A204.1 (cell line): ENCODE measurements around the gene PARD3B.

Experiments used
- FAIRE-seq: peaks from 2 replicates; lab custom pipeline; 2012; peaks lifted over from hg19 to GRCh38; lab: Jason Lieb, UNC

PARD3B gene

GRCh38 chr2:205411558-205411957, 866.3 kb downstream of the PARD3B start:
- FAIRE-seq: no peak

DNA sequence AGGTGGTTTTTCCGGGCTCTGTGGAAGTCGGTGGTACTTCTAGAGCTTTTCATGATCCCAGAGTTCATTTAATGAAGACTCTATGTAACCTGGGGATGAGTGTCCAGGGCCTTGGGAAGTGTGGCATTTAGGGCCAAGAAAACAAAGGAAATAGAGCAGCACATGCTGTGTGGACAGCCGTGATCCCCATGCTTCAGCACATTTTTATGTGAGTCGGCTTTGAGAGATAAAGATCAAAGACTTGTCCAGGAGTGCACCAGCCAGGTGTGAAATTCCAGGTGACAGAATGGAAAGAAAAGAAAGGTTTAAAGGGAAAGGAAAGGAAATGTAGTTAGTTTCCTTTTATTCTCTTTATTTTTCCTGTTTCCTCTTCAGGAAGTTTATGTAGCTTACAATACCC, 879.1 kb downstream of the PARD3B start:
- FAIRE-seq: no peak

DNA sequence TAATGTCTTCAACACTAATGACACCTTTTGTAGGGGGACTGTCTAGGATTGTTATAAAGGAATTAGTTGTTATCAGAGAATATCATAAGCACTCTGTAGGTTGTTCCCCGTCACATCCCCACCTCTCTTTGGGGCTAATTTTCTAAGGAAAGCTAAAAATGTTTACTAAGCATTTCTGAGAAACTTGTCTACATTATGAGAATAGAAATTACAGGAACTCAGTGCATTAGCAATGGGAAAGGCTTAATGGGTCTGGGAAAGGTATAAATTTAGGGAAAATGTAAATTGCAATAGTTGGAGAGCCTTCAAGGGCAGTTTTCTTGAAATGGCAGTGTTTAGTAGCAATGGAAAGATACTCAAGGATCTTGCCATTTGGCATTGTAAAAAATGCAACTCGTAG, 879.8 kb downstream of the PARD3B start:
- FAIRE-seq: no peak

DNA sequence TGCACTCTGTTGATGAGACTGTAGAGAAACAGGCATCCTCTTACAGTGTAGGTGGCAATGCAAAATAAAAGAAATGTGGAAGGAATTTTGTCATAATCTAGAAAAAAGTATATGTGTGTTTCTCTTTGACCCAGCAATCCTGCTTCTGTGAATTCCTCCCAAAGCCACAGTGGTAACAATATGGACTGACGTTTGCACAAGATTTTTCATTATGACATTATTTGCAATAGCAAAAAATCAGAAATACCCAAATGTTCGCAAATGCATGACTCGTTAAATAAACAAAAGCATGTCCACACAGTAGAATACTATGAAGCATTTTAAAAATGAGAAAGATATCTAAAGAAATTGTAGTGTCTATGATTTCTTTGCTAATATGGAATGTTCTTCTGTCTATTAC, 881.8 kb downstream of the PARD3B start:
- FAIRE-seq: no peak

- FAIRE-seq: no peak
Observed at GRCh38 chr2:205428811-205429210, 883.5 kb downstream of the PARD3B start.

DNA sequence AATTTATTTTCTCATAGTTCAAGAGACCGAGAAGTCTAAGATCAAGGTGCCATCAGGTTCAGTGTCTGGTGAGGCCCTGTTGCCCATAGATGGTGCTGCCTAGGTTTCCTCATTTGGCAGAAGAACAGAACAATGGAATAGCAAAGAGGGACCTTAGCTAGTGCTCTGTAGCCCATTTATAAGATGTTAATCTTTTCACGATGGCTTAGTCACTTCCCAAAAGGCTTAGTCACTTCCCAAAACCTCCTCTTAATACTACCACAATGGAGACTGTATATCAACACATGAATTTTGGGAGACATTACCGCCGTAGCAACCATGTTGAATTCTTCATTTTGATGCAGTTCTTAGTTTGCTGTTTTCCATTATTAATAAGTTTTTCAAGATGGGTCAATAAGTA, 890.7 kb downstream of the PARD3B start:
- FAIRE-seq: no peak

DNA sequence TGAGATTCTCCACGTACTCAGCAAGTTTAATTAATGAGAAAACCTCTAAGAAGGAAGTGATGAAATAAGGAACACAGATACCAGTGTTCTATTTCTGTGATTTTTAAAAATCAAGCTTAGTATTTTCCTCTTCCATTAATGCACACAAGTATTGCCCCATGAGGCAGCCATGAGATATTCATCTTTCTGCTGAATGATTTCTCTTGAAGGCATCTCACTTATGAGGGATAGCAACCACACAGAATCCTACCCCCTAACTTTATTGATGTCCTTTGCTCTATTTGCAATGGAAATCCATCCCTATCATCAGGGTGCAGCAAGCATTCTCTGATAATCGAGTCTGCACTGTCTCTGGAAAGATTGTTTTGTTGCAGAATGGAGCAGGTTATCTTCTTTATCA, 893.0 kb downstream of the PARD3B start:
- FAIRE-seq: no peak

- no peak for FAIRE-seq
Observed at GRCh38 chr2:205439621-205440020, 894.3 kb downstream of the PARD3B start.

GRCh38 chr2:205441524-205441923, 896.2 kb downstream of the PARD3B start:
- FAIRE-seq: no peak

- FAIRE-seq: no peak
Observed at GRCh38 chr2:205448189-205448588, 902.9 kb downstream of the PARD3B start.

GRCh38 chr2:205451901-205452512, 906.7 kb downstream of the PARD3B start:
- FAIRE-seq: no peak

- FAIRE-seq: no peak
Observed at GRCh38 chr2:205453202-205453601, 907.9 kb downstream of the PARD3B start.

GRCh38 chr2:205456682-205457081, 911.4 kb downstream of the PARD3B start:
- peak; percentile 99 for FAIRE-seq

DNA sequence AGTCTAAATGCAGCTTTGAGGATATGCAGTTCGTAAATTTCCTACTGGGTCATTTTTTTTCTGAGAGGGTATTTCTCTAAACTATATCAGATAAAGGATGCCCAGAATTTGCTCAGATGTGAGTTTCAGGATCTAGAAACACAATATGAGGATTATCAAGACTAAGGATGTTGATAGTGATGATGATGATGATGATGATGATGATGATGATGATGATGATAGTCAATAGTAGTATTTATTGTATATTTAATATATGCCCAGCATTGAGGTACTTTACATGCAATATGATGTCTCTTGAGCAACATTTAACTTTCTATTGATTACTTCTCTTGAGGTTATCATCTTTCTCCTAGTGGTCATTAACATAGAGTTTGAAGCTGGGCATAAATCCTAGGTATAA, 914.9 kb downstream of the PARD3B start:
- no peak for FAIRE-seq

- FAIRE-seq: no peak
Observed at GRCh38 chr2:205461169-205461568, 915.9 kb downstream of the PARD3B start.

DNA sequence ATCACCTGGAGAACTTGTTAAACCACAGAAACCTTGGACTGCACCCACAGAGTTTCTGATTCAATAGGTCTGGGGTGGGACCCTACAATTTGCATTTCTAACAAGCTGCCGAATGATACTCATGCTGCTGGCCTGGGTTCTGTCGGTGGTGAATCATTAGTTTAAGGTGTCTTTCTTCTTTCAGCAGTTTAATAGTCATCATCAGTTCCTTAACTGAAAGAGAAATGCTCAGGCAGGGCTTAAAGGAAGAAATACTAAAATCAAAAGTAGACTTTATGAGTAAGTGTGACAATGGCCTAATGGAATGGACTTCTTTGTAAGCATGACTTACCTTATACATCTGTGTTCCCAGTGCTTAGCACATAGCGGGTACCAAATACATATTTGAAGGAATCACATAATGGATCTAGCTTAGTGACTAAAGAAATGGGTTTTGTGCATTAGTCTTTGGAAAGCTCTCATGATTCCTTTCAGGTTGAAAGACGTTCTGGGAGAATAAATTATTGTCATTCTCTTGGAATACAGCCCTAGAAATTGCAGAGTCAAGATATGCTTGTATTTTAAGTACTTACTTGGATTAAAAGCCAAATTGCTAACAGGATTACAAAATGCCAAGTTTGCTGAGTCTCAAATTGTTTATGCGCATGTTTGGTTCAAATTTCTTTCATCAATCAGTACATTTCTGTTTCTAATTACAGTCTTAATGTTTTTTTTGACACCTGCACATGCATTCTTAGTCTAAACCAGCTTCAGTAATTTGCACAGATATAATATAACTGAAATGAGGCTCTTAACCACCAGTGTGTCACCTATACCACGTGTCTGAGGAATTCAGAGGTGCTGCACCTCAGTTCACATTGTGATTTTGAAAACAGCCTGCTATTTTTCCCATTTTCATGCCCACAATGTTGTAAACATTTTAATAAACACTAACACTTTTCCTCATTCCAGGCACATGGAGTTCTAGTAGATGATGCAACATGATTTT, 916.7 kb downstream of the PARD3B start:
- no peak for FAIRE-seq

DNA sequence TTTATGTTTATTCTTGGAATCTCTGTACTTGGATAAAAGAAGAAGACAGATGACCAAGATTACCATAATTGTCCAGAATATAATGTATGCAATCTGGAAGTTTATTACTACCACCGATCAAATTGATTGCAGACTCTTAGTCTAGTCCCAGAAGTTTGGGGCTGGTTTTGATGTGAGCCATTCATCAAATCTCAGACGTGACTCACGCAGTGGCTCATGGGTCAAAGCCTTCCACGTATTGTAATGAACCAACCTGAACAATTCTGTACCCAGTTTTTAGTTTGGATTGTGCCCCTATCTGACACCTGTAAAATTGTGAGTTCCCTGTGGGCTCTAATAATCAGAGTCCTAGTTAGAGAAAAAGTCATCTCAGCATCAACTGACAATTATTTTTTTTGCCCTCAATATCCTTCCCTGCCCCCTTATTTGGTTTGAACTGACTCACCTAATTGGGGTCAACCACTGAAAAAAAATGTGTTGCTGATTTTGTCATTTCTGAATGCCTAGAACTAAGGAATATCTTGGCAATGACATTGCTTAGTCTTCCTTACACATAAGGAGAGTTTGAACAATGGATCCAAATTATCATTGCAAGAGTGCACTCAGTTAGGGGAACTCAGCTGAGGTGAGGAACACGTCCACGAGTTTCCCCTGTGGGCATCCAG, 917.5 kb downstream of the PARD3B start:
- no peak for FAIRE-seq

DNA sequence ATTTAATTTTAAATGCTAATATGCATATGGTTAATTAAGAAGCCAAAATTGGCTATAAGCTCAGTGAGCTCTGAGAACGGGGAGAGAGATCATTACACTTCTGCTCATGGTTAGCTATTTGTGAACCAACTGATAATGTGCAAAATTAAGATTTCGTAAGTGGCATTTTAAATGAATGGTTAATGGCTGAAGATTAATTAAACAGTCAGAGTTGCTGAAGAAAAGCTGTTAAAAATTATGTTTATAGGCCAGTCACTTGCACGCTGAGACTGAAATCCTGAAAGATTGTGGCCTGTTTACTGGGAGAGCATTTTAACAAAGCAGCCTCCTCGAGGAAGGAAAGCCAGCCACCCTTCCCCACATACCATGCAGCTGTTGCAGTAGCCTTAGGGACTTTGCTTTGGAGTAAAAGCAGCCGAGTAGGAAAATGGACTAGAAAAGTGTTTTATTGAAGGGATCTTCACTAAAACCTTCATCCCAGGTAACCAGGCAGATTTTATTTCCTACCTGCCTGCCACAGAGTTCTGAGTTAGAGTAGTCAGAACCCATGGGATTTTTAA, 918.3 kb downstream of the PARD3B start:
- FAIRE-seq: no peak

- FAIRE-seq: no peak
Observed at GRCh38 chr2:205464681-205465080, 919.4 kb downstream of the PARD3B start.

- FAIRE-seq: no peak
Observed at GRCh38 chr2:205465791-205466190, 920.5 kb downstream of the PARD3B start.

- FAIRE-seq: no peak
Observed at GRCh38 chr2:205471776-205472175, 926.5 kb downstream of the PARD3B start.

DNA sequence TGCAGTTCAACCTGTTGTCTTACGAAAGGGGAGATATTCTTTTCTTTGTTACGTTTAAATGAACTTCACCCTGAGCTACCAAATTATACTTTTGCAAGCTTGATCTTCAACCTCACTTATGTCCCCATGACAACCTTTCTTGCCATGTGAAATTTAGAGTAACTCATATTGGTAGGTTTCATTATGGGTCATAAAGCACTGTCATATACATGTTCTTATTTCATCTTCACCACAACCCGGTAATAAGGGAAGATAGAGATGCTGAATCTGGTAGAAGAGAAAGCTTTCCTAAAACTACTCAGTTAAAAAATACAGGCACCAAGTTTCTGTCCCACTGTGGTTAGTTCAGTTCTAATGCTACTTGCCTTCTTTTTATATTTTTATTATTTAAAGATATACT, 928.5 kb downstream of the PARD3B start:
- no peak for FAIRE-seq
